Parathyroid adenoma (tissue), 2 donors: Measurements from ENCODE around the gene MAP4K5.
"Not testable (repeated sequence)": the region's sequence is repeated elsewhere in the genome, so short reads cannot be mapped to it uniquely, and the experiment has no call there.

ENCODE experiments used
- H2AFZ ChIP-seq: fragments of 300-600 bp; sonication (generic); one replicate; pipeline ENCODE4 v1.7.0; 2017; ENCODE audit warnings: antibody characterized with exemption, mild to moderate bottlenecking
- H3K27ac ChIP-seq: fragments of 300-600 bp; sonication (generic); one replicate; pipeline ENCODE4 v1.7.0; 2017
- H3K27me3 ChIP-seq: fragments of 300-600 bp; sonication (generic); one replicate; pipeline ENCODE4 v1.7.0; 2017; ENCODE audit warnings: low read length; ENCODE audit not compliant: control insufficient read depth, insufficient read depth
- H3K36me3 ChIP-seq: fragments of 300-600 bp; sonication (generic); one replicate; pipeline ENCODE4 v1.7.0; 2017; ENCODE audit warnings: low read length; ENCODE audit not compliant: control insufficient read depth, insufficient read depth
- H3K4me1 ChIP-seq: fragments of 300-600 bp; sonication (generic); one replicate; pipeline ENCODE4 v1.7.0; 2017; ENCODE audit warnings: control low read depth
- H3K4me2 ChIP-seq: fragments of 300-600 bp; sonication (generic); one replicate; pipeline ENCODE4 v1.7.0; 2017; ENCODE audit warnings: low read length
- H3K4me3 ChIP-seq: fragments of 300-600 bp; sonication (generic); one replicate; pipeline ENCODE4 v1.7.0; 2017; ENCODE audit warnings: low read depth, low read length
- H3K79me2 ChIP-seq: fragments of 300-600 bp; sonication (generic); one replicate; pipeline ENCODE4 v1.7.0; 2017; ENCODE audit warnings: control low read depth
- H3K9ac ChIP-seq: fragments of 300-600 bp; sonication (generic); one replicate; pipeline ENCODE4 v1.7.0; 2017; ENCODE audit warnings: mild to moderate bottlenecking
- H3K9me3 ChIP-seq: fragments of 300-600 bp; sonication (generic); one replicate; pipeline ENCODE4 v1.7.0; 2017; ENCODE audit warnings: low read length; ENCODE audit not compliant: control insufficient read depth
- TF ChIP-seq, protein P1 (sequence below): fragments of 300-600 bp; sonication (generic); IDR thresholded peaks from one replicate; pipeline ENCODE4 v1.7.0; 2017; ENCODE audit warnings: antibody characterized with exemption, mild to moderate bottlenecking
- donor health status: primary hyperparathyroidism.

The MAP4K5 gene

DNA sequence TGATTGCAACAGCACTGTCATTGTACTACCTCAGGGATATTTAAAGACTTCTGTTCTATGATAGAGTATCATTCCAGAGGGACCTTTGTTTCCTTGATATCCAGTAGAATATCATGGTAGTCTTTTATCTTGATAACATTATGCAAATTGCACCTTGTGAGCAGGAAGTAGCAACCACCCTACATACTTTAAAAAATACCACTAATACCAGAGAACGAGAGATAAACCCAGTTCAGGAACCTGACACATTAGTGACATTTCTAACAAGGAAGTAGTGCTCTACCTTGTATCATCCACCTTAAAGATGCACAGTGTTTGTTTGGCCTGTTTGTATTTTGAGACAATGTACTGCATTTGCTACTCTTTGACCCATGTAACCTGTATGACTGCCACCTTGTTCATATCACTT lies 8.8 kb upstream of the MAP4K5 start:
- Histone ChIP-seq H2AFZ (no peak overlapping the region), H3K4me1 (no peaks in the 10 kb centered on the region), H3K27me3 (no peaks in the 10 kb centered on the region), H3K4me3 (no peak overlapping the region), H3K27ac (no peak overlapping the region), H3K79me2 (no peaks in the 10 kb centered on the region), H3K4me2 (no peak overlapping the region), H3K36me3 (no peaks in the 10 kb centered on the region), H3K9ac (no peak overlapping the region), H3K9me3 (no peaks in the 10 kb centered on the region)
- TF ChIP-seq, protein P1, sequence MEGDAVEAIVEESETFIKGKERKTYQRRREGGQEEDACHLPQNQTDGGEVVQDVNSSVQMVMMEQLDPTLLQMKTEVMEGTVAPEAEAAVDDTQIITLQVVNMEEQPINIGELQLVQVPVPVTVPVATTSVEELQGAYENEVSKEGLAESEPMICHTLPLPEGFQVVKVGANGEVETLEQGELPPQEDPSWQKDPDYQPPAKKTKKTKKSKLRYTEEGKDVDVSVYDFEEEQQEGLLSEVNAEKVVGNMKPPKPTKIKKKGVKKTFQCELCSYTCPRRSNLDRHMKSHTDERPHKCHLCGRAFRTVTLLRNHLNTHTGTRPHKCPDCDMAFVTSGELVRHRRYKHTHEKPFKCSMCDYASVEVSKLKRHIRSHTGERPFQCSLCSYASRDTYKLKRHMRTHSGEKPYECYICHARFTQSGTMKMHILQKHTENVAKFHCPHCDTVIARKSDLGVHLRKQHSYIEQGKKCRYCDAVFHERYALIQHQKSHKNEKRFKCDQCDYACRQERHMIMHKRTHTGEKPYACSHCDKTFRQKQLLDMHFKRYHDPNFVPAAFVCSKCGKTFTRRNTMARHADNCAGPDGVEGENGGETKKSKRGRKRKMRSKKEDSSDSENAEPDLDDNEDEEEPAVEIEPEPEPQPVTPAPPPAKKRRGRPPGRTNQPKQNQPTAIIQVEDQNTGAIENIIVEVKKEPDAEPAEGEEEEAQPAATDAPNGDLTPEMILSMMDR = no peak

- Histone ChIP-seq H2AFZ (no peak overlapping the region), H3K9ac (no peak overlapping the region), H3K79me2 (no peaks in the 10 kb centered on the region), H3K27me3 (no peaks in the 10 kb centered on the region), H3K36me3 (no peaks in the 10 kb centered on the region), H3K9me3 (no peaks in the 10 kb centered on the region), H3K4me2 (no peak overlapping the region), H3K4me3 (no peak overlapping the region), H3K27ac (no peak overlapping the region), H3K4me1 (no peaks in the 10 kb centered on the region)
- TF ChIP-seq, protein P1 = no peak
Measured at GRCh38 chr14:50539051-50539450, 6.7 kb upstream of the MAP4K5 start.

DNA sequence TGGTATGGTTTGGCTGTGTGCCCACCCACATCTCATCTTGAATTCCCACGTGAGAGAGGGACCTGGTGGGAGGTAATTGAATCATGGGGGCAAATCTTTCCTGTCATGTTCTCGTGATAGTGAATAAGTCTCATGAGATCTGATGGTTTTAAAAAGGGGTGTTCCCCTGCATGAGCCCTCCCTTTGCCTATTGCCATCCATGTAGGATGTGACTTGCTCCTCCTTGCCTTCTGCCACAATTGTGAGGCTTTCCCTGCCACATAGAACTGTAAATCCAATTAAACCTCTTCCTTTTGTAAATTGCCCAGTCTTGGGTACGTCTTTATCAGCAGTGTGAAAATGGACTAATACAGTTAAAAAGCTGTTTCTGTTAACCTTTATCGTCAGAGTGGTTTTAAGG lies 5.7 kb upstream of the MAP4K5 start:
- not testable (repeated sequence) for H3K79me2 ChIP-seq, H3K4me3 ChIP-seq, H3K4me1 ChIP-seq, H3K9me3 ChIP-seq, H3K4me2 ChIP-seq, H3K9ac ChIP-seq, H3K36me3 ChIP-seq, H2AFZ ChIP-seq, H3K27ac ChIP-seq, H3K27me3 ChIP-seq

DNA sequence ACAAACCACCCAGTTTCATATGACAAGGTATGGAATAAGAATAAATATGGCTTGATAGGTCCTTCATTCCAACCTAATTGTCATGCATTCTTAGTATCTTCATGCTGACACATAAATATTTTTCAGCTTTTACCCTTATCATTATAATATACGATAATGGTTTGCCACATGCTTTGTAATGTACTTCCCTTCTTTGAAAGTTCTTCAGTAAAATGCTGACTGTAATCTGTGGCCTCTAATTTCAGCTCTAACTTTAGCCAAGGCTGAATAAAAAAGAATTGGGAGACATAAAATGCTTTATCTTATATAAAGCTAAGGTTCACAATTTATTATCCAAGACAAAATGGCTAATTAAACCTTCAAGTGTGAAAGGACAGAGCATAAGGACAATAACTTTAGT lies 2.6 kb upstream of the MAP4K5 start:
- H3K36me3 ChIP-seq = no peaks in the 10 kb centered on the region
- H3K4me2 ChIP-seq = no peak overlapping the region
- peaks cover 23% of the 10 kb centered on the region for H3K79me2 ChIP-seq
- H3K4me1 ChIP-seq = peaks cover 6% of the 10 kb centered on the region
- TF ChIP-seq, protein P1 = no peak
- no peak overlapping the region for H3K4me3 ChIP-seq
- H3K27ac ChIP-seq = no peak overlapping the region
- H3K27me3 ChIP-seq = no peaks in the 10 kb centered on the region
- H2AFZ ChIP-seq = no peak overlapping the region
- H3K9ac ChIP-seq = no peak overlapping the region
- H3K9me3 ChIP-seq = no peaks in the 10 kb centered on the region

GRCh38 chr14:50534416-50534815 lies 2.0 kb upstream of the MAP4K5 start:
- no peak overlapping the region for H2AFZ ChIP-seq
- peaks cover 29% of the 10 kb centered on the region for H3K79me2 ChIP-seq
- H3K27me3 ChIP-seq = no peaks in the 10 kb centered on the region
- peaks cover 6% of the 10 kb centered on the region for H3K4me1 ChIP-seq
- TF ChIP-seq, protein P1 = no peak
- no peaks in the 10 kb centered on the region for H3K9me3 ChIP-seq
- H3K9ac ChIP-seq = no peak overlapping the region
- H3K4me3 ChIP-seq = no peak overlapping the region
- no peaks in the 10 kb centered on the region for H3K36me3 ChIP-seq
- no peak overlapping the region for H3K27ac ChIP-seq
- H3K4me2 ChIP-seq = no peak overlapping the region
